Activated CD4-positive, alpha-beta T cell treated with anti-CD3 and anti-CD28 coated beads for 1 hour (primary cell): Measurements from ENCODE around the gene ANO6.
"Not testable (repeated sequence)": the region's sequence is repeated elsewhere in the genome, so short reads cannot be mapped to it uniquely, and the experiment has no call there.

Experiments used
- DNase-seq: peaks from one replicate; pipeline ENCODE4 v3.0.0-alpha.2; 2020

The ANO6 gene

GRCh38 chr12:45354399-45354798, 138.5 kb downstream of the ANO6 start:
- no peak for DNase-seq

- DNase-seq, result no peak
These were observed 139.8 kb downstream of the ANO6 start for GRCh38 chr12:45355730-45356129.

DNA sequence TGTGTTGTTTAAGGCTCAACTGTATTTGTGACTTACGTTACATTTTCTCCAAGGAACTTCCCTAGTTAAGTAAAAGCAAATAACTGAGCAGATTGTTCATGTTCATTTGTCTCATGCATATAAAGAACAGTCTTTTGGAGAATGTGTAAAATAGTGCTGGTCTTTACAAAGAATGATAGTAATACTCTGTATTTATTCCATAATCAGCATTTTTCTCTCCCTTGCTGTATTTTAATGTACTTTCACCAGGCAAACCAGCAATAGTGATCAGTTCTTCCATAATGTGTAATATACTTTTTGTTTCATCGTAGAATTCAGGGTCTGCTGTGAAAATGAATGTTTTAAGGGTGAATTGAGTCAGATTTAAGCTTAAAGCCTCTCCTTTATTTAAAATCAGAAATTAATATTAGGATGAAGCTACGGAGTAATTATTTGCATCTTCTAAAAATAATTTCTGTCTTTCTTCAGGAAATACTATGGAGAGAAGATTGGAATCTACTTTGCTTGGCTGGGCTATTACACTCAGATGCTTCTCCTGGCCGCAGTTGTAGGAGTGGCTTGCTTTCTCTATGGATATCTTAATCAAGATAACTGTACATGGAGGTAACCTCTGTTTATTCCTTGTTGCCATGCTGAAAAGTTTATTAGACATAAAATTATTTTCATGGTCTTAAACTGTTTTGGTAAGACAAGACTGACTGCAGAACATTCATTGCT, 141.1 kb downstream of the ANO6 start:
- DNase-seq, result no peak

DNA sequence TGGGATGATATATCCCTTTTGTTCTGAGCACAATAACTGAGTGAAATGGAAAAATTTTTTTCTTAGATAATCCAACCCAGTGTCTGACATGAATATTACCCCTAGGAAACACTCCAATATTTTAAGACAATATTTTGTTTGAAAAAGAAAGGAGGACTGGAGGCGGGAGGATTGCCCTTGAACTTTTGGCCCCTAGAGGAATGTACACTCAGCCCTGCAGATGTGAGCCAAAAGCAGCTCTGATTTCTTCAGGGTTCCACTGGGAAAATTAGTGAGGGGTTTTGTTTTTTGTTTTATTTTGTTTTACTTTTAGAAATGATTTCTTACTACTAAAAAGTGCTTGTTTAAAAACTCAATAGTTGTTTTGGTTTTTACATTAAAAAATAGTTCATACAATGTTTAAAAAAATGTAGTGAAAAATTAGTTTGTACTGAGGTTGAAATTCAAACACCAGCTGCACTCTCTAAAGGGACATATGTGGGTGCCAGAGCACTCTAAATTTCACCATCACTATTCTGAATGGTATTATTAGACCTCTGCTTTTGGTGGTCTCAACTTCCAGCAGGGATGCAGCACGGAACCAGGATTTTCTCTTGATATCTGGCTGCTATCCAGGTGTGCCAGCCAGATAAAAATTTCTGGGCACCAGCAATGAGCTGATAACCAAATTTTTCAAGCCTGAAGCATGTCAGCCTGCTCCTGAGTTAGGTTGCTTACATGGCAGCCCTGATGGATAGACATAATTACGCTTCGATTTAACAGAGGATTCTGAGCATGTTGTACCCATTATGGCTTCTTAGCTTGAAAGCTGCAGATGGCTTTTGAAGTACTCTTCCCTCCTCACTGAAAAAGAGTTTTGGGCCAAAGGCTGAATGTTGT, 141.9 kb downstream of the ANO6 start:
- no peak for DNase-seq

DNA sequence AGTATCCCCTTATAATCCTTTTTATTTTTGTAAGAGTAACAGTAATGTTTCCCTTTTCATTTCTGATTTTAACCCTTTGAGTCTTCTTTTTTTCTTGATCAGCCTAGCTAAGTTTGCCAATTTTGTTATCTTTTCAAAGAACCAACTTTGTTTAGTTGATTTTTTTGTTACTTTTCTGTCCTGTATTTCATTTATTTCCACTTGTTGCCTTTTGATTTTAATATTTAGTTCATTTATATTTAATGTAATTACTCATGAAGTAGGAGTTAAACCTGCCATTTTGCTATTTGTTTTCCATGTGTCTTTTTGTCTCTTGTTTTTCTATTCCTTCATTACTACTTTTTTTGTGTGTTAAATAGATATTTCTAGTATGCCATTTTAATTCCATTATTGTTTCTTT, 146.4 kb downstream of the ANO6 start:
- DNase-seq, result no peak

- DNase-seq, result no peak
These were observed 148.0 kb downstream of the ANO6 start for GRCh38 chr12:45363903-45364302.

GRCh38 chr12:45368841-45369489, 153.1 kb downstream of the ANO6 start:
- no peak for DNase-seq

- DNase-seq, result no peak
These were observed 161.9 kb downstream of the ANO6 start for GRCh38 chr12:45377815-45378214.

- no peak for DNase-seq
These were observed 163.4 kb downstream of the ANO6 start for GRCh38 chr12:45379261-45379660.

- DNase-seq, result no peak
These were observed 165.5 kb downstream of the ANO6 start for GRCh38 chr12:45381351-45381750.

- no peak for DNase-seq
These were observed 172.7 kb downstream of the ANO6 start for GRCh38 chr12:45388545-45388944.

- no peak for DNase-seq
These were observed 173.5 kb downstream of the ANO6 start for GRCh38 chr12:45389426-45389825.

DNA sequence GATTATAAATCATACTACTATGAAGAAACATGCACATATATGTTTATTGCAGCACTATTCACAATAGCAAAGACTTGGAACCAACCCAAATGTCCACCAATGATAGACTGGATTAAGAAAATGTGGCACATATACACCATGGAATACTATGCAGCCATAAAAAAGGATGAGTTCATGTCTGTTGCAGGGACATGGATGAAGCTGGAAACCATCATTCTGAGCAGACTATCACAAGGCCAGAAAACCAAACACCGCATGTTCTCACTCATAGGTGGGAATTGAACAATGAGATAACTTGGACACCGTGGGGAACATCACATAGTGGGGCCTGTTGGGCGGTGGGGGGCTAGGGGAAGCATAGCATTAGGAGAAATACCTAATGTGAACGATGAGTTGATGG, 181.6 kb downstream of the ANO6 start:
- DNase-seq, result not testable (repeated sequence)

DNA sequence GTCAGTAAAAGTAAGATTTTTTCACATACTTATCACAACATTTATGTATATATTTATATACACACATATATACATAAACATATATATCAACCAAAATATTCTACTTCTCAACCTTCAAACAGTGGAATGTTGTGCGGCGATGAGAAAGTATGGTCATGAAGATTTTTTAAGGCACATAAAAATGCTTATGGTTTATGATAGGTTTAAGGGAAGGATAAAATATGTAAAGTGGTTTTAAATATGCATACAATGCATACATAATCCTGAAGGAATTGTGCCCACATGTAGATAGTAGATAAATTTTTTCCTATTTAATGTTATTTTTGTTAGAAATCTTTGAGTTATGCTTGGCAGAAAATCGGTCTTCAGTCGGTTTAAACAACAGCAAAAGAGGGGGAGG, 182.7 kb downstream of the ANO6 start:
- DNase-seq, result no peak

DNA sequence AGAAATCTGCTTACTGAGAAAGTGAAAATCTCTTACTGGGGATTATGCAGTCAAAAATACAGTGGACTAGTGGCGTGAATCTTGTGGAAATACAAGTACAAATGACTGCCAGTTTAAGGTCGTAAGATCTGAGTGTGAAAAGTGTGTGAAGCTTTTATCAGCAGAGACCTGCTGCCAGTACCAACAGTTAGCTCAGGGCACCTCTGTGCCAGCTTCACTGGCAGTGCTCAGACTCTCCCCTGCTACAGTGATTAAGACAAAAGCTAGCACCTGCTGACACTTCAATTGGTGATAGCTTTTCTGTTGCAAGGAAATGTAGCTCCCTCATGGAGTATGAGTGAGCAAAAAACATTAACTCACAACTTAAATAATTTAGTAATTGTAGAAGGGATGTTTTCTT, 185.1 kb downstream of the ANO6 start:
- DNase-seq, result no peak

- DNase-seq, result no peak
These were observed 186.4 kb downstream of the ANO6 start for GRCh38 chr12:45402288-45402687.

DNA sequence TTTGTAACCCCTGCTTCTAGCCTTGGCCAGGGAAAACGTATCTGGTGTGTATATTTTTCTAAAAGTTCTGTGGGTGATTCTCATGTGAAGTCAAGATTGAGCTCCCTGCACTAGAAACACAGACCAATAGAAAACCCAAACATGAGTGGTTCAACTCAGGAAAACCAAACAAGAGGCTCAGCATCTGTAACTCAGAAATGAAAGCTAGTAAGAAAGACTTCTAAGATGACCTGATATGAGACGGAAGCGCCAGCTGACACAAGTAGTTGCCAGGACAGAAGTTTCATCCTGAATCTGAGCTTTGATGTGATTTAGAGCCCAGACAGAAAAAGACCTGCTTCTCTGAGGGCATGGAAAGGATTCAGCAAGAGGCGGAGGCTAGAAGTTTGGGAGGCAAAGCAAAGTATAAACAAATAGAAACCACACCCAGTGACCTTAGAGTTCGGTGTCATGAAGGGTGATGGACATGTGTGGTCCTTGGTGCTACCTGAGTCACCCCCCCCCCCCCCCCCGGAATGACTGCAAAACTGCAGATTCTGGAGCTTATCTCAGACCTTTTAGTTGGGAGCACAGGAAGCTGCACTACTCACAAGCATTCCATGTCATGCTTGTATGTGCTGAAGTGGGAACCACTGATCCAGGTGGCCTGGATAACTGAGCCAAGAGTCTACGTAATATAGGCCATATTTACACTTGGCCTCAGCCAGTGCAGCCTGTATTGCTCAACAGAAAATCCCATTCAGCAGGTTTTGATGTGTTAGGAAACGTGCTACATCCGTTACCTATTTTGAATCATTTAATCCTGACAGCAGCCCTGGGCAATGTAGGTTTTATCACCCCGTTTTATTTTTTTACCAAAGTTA, 191.3 kb downstream of the ANO6 start:
- DNase-seq, result no peak

DNA sequence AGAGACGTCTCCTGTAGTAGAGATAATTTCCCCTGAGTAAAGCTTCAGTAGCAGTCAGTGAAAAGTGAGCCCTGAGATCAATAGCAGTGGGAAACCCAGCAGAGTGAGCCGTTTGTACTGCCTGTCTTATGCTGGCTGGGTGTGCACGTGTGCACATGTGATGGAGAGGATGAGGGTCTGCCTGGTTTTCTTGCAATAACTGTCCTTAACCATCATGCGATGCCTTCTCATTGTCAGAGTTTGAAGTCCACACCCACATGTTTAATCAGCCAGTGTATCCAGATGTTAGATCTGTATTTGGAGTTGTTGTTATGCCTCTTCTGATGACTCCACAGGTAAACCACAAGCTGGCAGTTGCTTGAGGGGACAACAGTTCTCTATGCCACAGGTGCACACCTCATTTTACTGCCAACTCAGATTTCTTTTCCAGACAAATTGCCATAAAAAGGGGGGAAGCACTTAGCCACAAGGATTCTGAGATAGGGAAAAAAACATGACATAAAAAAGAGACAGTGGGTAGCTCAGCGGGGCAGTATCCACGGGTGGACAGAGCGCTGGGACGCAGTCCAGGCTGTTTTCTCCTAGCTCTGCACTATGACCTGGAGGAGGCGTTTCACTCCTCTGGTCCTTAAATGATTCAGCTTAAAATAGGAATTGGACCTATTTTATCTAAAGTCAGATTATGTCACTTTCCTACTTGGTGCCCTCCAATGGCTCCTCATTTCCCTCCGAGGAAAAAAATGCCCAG, 192.3 kb downstream of the ANO6 start:
- no peak for DNase-seq

GRCh38 chr12:45408729-45409114, 192.8 kb downstream of the ANO6 start:
- no peak for DNase-seq

DNA sequence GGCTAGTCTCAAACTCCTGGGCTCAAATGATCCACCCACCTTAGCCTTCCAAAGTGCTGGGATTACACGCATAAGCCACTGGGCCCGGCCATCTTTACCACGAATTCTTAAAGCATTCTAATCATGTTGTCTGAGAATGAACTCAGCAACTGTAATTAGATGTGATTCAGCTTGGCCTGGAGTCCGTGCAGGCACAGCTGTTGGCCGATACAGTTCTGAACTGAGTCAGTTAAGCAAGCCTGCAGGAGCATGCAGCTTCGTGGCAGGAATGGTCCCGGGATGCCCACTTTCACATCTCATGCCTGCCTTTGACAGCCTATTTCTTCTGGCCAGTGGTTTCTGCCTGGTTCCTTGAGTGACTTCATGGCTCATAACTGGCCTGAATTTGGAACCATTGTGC, 194.1 kb downstream of the ANO6 start:
- DNase-seq, result no peak

- DNase-seq, result no peak
These were observed 195.7 kb downstream of the ANO6 start for GRCh38 chr12:45411626-45412025.

DNA sequence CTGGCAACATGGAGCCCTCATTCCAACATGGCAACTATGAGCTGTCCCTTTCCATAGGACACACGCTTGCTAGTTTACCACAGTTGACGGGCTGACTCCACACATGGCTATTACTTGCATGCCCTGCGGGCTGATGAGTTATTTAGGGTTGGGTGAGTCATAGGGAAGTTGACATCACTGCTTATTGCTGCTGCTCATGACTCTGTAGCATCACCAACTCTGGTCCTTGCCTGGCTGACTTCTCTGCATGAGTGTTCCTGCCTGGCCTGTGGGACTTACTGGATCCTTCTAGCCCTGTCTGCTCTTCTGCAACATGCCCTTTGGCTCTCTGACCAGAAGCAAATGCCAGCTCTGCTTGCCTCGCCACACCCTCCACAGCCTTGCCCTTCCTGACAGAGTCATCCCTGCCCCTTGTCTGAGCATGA, 199.5 kb downstream of the ANO6 start:
- DNase-seq, result no peak
